NCI-H1105 (cell line): ENCODE data around the gene PRKN.

Source experiments
- DNase-seq: peaks from one replicate; lab custom pipeline; 2025; lab: John Stamatoyannopoulos, UW

The PRKN gene

DNA sequence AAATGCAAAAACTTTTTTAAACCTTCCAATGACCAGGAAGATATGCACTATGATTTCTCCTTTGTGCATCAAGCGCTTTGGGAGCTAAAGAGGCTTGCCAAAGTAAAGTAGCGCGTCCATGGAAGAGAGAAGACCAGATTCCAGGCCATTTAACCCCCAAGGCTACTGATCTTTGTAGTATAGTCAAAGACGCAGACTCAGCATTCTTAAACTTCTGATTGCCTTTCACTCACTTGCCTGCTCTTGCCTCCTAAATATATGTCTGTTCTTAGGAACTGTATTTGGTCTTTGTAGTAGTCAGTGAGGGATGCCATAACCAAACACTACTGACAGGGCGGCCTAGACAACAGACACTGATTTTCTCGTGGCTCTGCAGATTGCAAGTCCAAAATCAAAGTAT, 426.4 kb downstream of the PRKN start:
- DNase-seq = no peak

GRCh38 chr6:162294029-162294428, 433.5 kb downstream of the PRKN start:
- no peak for DNase-seq

DNA sequence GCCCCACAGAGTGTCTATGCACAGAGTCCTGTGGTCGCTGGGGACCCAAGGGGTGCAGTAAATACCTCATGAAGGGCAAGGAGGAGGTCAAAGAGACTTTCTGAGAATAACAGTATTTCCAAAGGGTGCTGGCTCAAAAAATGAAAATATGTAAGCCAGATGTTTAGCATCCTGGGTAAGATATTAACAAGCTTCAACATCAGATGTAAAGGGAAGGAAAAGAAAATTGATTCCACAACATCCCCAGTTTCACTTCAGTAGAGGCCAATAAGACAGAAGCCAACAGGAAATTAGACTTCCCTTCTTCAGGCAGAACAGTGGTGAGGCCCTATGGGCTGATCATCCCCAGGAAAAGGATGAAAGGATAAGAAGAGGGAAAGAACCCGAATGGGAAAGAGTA, 434.7 kb downstream of the PRKN start:
- no peak for DNase-seq

- DNase-seq = no peak
Observed at GRCh38 chr6:162290846-162291465, 436.6 kb downstream of the PRKN start.

GRCh38 chr6:162289972-162290371, 437.6 kb downstream of the PRKN start:
- DNase-seq = no peak

DNA sequence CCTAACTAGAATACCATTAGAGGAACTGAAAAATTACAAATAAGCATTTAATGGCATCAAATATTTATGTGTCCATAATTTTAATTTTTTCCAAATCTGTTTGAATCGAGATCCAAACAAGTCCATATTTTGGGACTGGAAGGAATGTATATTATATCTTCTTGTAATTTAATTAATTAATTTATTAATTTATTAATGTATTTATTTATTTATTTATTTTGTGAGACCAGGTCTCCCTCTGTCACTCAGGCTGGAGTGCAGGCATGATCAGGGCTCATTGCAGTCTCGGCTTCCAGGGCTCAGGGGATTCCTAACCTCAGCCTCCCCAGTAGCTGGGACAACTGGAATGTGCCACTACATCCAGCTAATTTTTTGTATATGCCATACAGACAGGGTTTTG, 453.6 kb downstream of the PRKN start:
- no peak for DNase-seq

GRCh38 chr6:162271922-162272321, 455.6 kb downstream of the PRKN start:
- no peak for DNase-seq

GRCh38 chr6:162270966-162271365, 456.6 kb downstream of the PRKN start:
- DNase-seq = no peak

DNA sequence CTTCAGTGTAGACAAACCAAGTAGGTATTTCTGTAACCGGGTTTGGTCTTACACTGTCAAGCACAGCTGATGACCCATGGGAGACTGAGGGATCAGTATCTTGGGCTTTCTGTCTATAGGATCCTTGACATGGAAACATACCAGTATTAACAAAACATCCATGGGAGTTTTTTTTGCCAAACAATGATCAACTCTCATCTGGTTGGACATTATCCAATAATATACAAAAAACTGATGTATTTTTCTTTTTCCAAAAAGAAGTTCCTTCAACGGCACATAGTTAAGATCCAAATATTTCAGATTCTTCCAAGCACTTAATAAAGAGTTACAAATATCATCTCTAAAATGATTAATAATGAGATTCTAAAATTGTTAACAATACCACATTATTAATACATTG, 459.9 kb downstream of the PRKN start:
- no peak for DNase-seq

GRCh38 chr6:162267126-162267525, 460.4 kb downstream of the PRKN start:
- no peak for DNase-seq

DNA sequence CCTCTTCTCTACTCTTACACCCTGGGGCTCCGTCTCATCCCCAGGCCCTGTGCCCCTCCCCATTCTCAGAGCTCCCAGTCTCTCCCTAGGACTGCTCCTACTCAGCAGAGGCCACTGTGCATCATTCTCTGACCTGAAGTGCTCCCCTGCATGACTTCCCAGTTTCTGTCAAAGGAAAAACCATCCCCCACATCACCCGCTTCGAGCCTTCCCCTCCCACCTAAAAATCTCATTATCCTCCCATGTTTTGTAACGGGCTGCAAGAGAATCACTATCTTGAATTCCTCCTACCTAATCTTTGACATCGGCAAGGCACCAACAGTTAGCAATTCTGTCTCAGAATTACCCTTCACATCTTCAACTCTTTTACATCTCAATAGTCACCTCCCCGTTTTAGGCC, 463.0 kb downstream of the PRKN start:
- no peak for DNase-seq

DNA sequence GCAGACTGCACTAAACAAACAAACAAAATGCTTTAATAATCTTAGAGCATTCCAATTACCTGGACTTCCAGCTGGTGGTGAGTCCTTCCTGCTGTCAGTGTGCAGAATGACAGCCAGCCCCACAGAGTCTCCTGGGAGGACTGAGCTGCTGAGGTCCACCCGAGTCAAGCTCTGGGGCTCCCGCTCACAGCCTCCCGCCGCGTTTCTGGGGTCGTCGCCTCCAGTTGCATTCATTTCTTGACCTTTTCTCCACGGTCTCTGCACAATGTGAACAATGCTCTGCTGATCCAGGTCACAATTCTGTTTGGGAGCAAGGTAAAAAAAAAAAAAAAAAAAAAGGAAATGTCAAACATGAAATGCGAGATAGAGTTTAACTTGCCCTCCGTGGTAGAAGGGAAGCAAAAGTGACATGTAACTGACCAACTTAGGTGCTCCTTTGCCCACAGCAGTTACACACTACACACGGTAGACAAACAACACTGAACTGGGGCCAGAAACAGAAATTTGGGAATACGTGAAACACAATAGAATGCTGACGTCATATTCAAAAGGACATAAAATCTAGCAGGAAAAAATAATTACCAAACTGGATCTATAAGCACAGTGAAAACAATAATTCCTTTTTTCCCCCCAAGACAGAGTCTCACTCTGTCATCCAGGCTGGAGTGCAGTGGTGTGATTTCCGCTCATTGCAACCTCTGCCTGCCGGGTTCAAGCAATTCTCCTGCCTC, 464.9 kb downstream of the PRKN start:
- no peak for DNase-seq

DNA sequence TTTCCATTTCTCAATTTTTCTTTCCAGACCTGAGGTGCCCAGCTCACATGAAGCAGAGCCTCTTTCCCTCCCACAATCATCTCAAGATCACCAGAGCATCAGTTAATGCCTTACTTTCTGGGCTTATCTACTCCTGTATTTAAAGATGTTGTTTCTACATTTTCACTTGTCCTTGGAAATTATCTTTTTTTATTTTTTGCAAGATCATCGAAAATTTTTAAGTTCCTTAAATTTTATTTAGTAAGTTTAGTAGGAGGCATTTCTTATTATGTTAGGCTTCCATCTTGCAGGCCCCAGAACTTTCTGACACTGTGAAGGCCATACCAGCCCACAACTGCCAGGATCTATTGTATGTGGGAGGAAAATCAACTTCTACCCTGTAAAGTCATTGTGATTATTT, 466.0 kb downstream of the PRKN start:
- no peak for DNase-seq

- no peak for DNase-seq
Observed at GRCh38 chr6:162260027-162260426, 467.5 kb downstream of the PRKN start.

GRCh38 chr6:162258647-162259046, 468.9 kb downstream of the PRKN start:
- DNase-seq = no peak

DNA sequence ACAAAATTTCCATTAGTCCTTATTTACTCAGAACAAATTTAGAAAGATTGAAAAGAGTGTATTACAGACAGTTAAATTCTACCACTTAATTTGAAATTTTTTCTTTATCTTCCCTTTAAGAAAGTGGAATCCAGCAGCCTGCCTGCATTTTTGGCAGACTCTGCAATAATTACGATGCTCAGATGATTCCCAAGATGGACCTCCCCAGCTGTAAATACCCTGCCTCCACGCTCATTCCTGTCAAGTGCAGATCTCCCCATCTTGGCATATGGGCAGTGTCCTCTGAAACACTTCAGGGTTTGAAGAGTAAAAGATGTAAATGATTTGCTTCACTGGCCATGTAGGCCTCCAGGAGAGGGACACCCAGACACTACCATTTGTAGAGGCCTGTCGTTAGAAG, 471.2 kb downstream of the PRKN start:
- DNase-seq = no peak

GRCh38 chr6:162251257-162251656, 476.3 kb downstream of the PRKN start:
- no peak for DNase-seq

GRCh38 chr6:162249907-162250642, 477.5 kb downstream of the PRKN start:
- no peak for DNase-seq

DNA sequence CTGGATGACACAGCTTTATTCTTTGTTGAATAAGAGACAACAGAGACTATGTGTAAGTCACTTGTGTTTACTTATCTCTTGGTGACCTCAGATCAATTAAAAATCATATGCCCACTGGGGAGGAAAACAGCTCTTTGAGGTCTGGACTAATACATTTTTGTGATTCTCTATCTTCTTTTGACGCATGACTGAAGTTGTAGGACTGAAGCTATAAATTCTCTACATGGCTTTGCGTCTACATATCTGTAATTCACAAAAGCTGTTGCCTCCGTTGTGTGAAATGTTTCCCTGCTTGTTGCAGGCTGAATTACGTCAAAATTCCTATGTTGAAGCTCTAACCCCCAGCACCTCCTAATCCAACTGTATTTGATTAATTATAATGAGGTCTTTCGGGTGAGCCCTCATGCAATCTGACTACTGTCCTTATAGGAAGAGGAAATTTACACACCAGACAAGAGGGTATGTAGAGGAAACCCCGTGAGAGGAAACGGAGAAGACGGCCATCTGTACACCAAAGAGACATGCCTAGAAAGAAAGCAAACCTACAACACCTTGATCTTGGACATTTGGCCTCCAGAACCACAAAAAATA, 481.6 kb downstream of the PRKN start:
- no peak for DNase-seq

DNA sequence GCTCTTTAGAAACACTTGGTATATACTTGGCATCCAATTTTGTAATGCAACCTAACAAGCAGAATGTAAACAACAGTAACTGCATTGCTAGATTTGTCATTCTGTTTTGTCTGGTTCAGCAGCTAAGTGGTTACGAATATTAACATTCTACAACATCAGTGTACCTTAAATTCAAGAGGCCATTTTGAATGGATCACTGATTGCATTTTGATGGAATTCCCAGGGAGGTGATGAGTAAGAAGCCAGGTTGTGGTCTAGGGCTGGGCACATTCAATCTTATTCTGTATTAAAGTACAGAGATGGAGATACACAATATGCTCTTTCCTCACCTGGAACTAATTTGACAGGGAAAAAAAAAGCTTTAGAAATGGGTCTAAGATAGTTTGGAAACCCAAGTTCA, 483.5 kb downstream of the PRKN start:
- no peak for DNase-seq

GRCh38 chr6:162242915-162243314, 484.7 kb downstream of the PRKN start:
- DNase-seq = no peak

GRCh38 chr6:162239330-162239729, 488.2 kb downstream of the PRKN start:
- no peak for DNase-seq

DNA sequence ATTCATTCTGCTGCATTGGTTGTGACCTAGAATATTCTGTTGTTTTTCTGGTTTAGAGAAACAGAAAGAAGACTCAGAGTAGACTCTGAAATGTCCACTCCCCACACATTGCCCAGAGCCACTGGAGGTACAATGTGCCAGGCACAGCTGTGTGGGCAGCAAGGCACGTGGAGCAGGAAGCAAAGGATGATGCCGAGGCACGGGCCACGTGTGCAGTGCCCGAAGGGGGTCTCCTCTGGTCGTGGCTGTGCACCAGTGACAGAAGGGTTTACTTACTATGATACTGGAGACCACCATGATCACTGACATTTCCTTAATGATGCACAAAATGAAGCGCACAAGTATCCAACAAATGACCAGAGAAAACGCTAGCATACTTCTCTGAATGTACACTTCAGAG, 488.9 kb downstream of the PRKN start:
- DNase-seq = no peak
